Endothelial cell of umbilical vein (primary cell): ENCODE data around the gene ATXN10. TPM values are rescaled to one million over a fixed set of nuclear protein-coding genes. Genes with fewer than 3 reads are reported as not detected.

Source experiments
- BruUV-seq: library from RNA; stranded (reverse); fragments of 400-500 nt; replicated peaks from 2 replicates; lab custom pipeline; 2021; lab: Mats Ljungman, UMichigan
- CTCF ChIA-PET: fragments of 300-600, 350-600 bp; sonication (Branson Sonifier 250); formaldehyde crosslinking; loops from one replicate; lab custom pipeline; 2021; ENCODE audit warnings: antibody characterized with exemption, inconsistent platforms; lab: Charles Lee
- POLR2A ChIA-PET: fragments of 300-600, 350-600 bp; sonication (Branson Sonifier 250); formaldehyde crosslinking; loops from one replicate; lab custom pipeline; 2021; ENCODE audit warnings: antibody characterized with exemption, inconsistent platforms; lab: Charles Lee
- DNase-seq: peaks from one replicate; pipeline ENCODE4 v3.0.0-alpha.2; 2011; ENCODE audit warnings: low read depth, low spot score
- FAIRE-seq: peaks from 2 replicates; lab custom pipeline; 2011; peaks lifted over from hg19 to GRCh38; lab: Jason Lieb, UNC
- H2AFZ ChIP-seq: 2 replicates; pipeline ENCODE4 v1.6.0; 2012; ENCODE audit warnings: low read depth, low read length, control low read depth, inconsistent platforms
- H3K27ac ChIP-seq: 2 replicates; pipeline ENCODE4 v1.5.1; 2011; ENCODE audit warnings: low read depth, mild to moderate bottlenecking, control low read depth, low read length, moderate library complexity; ENCODE audit not compliant: insufficient read depth
- H3K27me3 ChIP-seq, 2 experiments: 2 replicates each; pipeline versions ENCODE4 v1.6.0 to v1.6.1; 2011; ENCODE audit warnings: low read length in 2 of 2, mixed read lengths in 1 of 2; ENCODE audit not compliant: control insufficient read depth in 2 of 2, insufficient read depth in 2 of 2
- H3K36me3 ChIP-seq, 2 experiments: 2 replicates in 1 of 2; 3 replicates in 1 of 2; pipeline ENCODE4 v1.5.1; 2011; ENCODE audit warnings: low read length in 2 of 2, mild to moderate bottlenecking in 1 of 2, moderate library complexity in 1 of 2; ENCODE audit not compliant: control insufficient read depth in 2 of 2, insufficient read depth in 2 of 2; ENCODE audit errors: extremely low read depth in 1 of 2
- H3K4me1 ChIP-seq: 3 replicates; pipeline ENCODE4 v1.5.1; 2011; ENCODE audit warnings: mild to moderate bottlenecking, low read length; ENCODE audit not compliant: control insufficient read depth, insufficient read depth; ENCODE audit errors: extremely low read depth
- H3K4me2 ChIP-seq: 2 replicates; pipeline ENCODE4 v1.6.1; 2011; ENCODE audit warnings: low read length, control low read depth, mixed read lengths; ENCODE audit not compliant: insufficient read depth
- H3K4me3 ChIP-seq, 3 experiments: fragments of 200-600 bp in 1 of 3; sonication (generic), shearing (Covaris generic) in 1 of 3; replicated peaks in 1 of 3; 2 replicates each; pipeline ENCODE4 v1.5.1; 2011 to 2016; ENCODE audit warnings: control low read depth in 3 of 3, low read length in 3 of 3, mild to moderate bottlenecking in 2 of 3, inconsistent platforms in 1 of 3, low read depth in 1 of 3, moderate library complexity in 1 of 3; ENCODE audit not compliant: insufficient read depth in 1 of 3
- H3K79me2 ChIP-seq: 2 replicates; pipeline ENCODE4 v1.6.0; 2012; ENCODE audit warnings: low read length, inconsistent platforms; ENCODE audit not compliant: control insufficient read depth, insufficient read depth
- H3K9ac ChIP-seq: replicated peaks from 2 replicates; pipeline ENCODE3; 2011; ENCODE audit warnings: low read length, control low read depth; ENCODE audit not compliant: insufficient read depth; ENCODE audit errors: extremely low read depth
- H3K9me1 ChIP-seq: replicated peaks from 3 replicates; pipeline ENCODE4 v1.6.0; 2011; ENCODE audit warnings: mild to moderate bottlenecking, low read length; ENCODE audit not compliant: control insufficient read depth, insufficient read depth; ENCODE audit errors: extremely low read depth
- H3K9me3 ChIP-seq: replicated peaks from 2 replicates; pipeline ENCODE4 v1.5.1; 2012; ENCODE audit warnings: low read length, inconsistent platforms; ENCODE audit not compliant: control insufficient read depth, insufficient read depth
- H4K20me1 ChIP-seq: replicated peaks from 2 replicates; pipeline ENCODE3; 2011; ENCODE audit warnings: mild to moderate bottlenecking, low read length; ENCODE audit not compliant: control insufficient read depth, insufficient read depth; ENCODE audit errors: extremely low read depth
- CTCF ChIP-seq, 2 donors: IDR thresholded peaks; 1 replicate in 1 of 2; 2 replicates in 1 of 2; pipeline ENCODE4 v1.5.1; 2011; ENCODE audit warnings: low read length in 2 of 2, mild to moderate bottlenecking in 2 of 2, moderate library complexity in 2 of 2, control low read depth in 1 of 2, inconsistent platforms in 1 of 2, low read depth in 1 of 2; ENCODE audit not compliant: insufficient read depth in 1 of 2; ENCODE audit errors: extremely low read depth in 1 of 2
- EZH2 ChIP-seq: IDR thresholded peaks from 2 replicates; pipeline ENCODE4 v1.6.1; 2012; ENCODE audit warnings: borderline replicate concordance, low read depth, mild to moderate bottlenecking, moderate library complexity, low read length, inconsistent platforms; ENCODE audit not compliant: severe bottlenecking
- FOS ChIP-seq: IDR thresholded peaks from 2 replicates; pipeline ENCODE4 v1.6.1; 2011; ENCODE audit warnings: mild to moderate bottlenecking, low read length, moderate library complexity, borderline replicate concordance; ENCODE audit not compliant: insufficient read depth
- GATA2 ChIP-seq: IDR thresholded peaks from 2 replicates; pipeline ENCODE4 v1.7.0; 2011; ENCODE audit warnings: low read depth, mild to moderate bottlenecking, moderate library complexity, mixed read lengths, low read length; ENCODE audit not compliant: insufficient read length, insufficient read depth
- JUN ChIP-seq: IDR thresholded peaks from 2 replicates; pipeline ENCODE4 v1.6.1; 2011; ENCODE audit warnings: borderline replicate concordance, low read depth; ENCODE audit not compliant: insufficient read length, insufficient read depth
- MAX ChIP-seq: IDR thresholded peaks from 2 replicates; pipeline ENCODE4 v1.6.1; 2011; ENCODE audit not compliant: insufficient read depth, insufficient read length
- MYC ChIP-seq: IDR thresholded peaks from one replicate; pipeline ENCODE4 v1.6.1; 2011; ENCODE audit warnings: mild to moderate bottlenecking, low read depth, low read length
- POLR2A ChIP-seq: IDR thresholded peaks from 2 replicates; pipeline ENCODE4 v1.6.1; 2012; ENCODE audit warnings: low read depth, mild to moderate bottlenecking, control low read depth, low read length
- POLR2AphosphoS5 ChIP-seq: IDR thresholded peaks from 2 replicates; pipeline ENCODE4 v1.6.1; 2012; ENCODE audit warnings: low read depth, mild to moderate bottlenecking, control low read depth, low read length, moderate library complexity; ENCODE audit not compliant: insufficient read depth
- dilution Hi-C: fragments of 300-500 bp; cut with MboI; formaldehyde crosslinking; loops from one replicate; pipeline ENCODE4 v1.15.0; 2019; ENCODE audit warnings: low sequenced_read_pairs; ENCODE audit not compliant: extremely low pct_ligation_motif_present
- intact Hi-C: fragments of 100-400 bp; cut with micrococcal nuclease; formaldehyde crosslinking; loops from one replicate; pipeline ENCODE4 v1.10.0; 2022
- polyA plus RNA-seq, 4 experiments: library from polyadenylated mRNA; depleted of rRNA in 3 of 4; stranded (reverse) in 3 of 4; unstranded in 1 of 4; fragments of >200 nt; gene quantifications; 2 replicates each; pipeline versions ENCODE4 v1.2.1 to v1.2.3, GENCODE V29; 2011 to 2012; ENCODE audit warnings: missing spikeins in 1 of 4
- total RNA-seq: library from RNA; stranded (reverse); gene quantifications from 2 replicates; pipeline ENCODE4 v1.2.3, GENCODE V29; 2021

The ATXN10 gene
- total and polyA plus RNA-seq, 2 donors (not counting 3 experiments of a cell fraction or from before 2014, with no cell fraction given) = 73.2 to 91.9 TPM

DNA sequence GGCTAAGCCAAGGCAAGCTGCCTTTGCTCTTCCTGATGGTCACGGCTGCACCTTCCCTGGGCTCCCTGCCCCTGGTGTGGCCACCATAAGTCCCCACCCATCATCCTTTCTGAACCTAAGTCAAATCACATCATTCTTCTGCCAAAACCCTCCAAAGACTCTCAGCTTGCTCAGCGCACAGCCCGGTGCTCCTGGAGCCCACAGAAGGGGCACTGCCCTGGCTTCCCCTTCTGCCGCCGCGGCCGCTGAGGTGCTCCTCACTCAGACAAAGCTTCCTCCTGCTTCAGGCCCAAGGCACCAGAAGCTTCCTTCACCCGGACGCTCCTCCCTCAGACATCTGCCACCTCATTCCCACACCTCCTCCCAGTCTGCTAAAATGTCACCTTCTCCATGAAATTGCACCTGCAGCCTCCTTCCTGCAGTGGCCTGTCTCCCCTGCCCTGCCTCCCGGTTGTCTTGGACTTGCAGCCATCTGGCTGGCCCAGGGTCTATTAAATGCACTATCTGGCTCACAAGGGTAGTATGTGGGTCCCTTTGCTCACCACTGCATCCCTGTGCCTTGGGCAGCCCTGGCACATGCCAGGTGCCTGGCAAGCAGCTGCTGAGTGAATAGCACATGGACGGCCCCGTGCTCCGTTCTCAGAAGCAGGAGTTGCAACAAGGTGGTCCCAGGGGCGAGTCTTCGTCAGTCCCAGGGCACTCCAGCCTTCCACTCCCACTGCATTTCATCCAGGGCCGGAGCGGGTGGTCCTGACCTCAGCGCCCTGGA lies 197.1 kb downstream of the ATXN10 start:
- Histone ChIP-seq H3K4me1 (no peaks in the 10 kb centered on the region), H3K9me1 (no peaks in the 10 kb centered on the region), H4K20me1 (no peaks in the 10 kb centered on the region), H3K9ac (no peak overlapping the region), H3K36me3 (no peaks in the 10 kb centered on the region), H2AFZ (no peak overlapping the region), H3K27ac (no peak overlapping the region), H3K79me2 (no peaks in the 10 kb centered on the region), H3K4me2 (no peak overlapping the region), H3K27me3 (peaks cover 28 to 60% of the 10 kb centered on the region in 2 experiments), H3K4me3 (no peak overlapping the region), H3K9me3 (no peaks in the 10 kb centered on the region)
- no TSS peak for BruUV-seq
- dilution Hi-C loops (no loop called here), intact Hi-C loops (no loop called here)
- POLR2A ChIA-PET = no interaction called here
- no peak for TF ChIP-seq POLR2A
- no peak for TF ChIP-seq FOS
- TF ChIP-seq MYC = no peak
- TF ChIP-seq MAX = no peak
- TF ChIP-seq POLR2AphosphoS5 = no peak
- TF ChIP-seq CTCF (IDR thresholded peaks at IDR 0.05; ENCODE audit: extremely low read depth in 1 of 2, insufficient read depth in 1 of 2, low read depth in 1 of 2, low read length in 2 of 2) = no peak
- TF ChIP-seq GATA2 = no peak
- no peak for TF ChIP-seq JUN
- no peak for TF ChIP-seq EZH2
- no peak for DNase-seq
- no peak for FAIRE-seq
- CTCF ChIA-PET = no interaction called here
